GM12891 (cell line): ENCODE results near the gene DNM3.

Source experiments
- POLR2A ChIP-seq: IDR thresholded peaks from 2 replicates; pipeline ENCODE4 v1.6.1; 2011; ENCODE audit warnings: low read depth, low read length, control low read depth
- POLR2AphosphoS5 ChIP-seq: IDR thresholded peaks from 2 replicates; pipeline ENCODE4 v1.6.1; 2011; ENCODE audit warnings: low read depth, low read length, control low read depth
- SPI1 ChIP-seq: IDR thresholded peaks from 2 replicates; pipeline ENCODE4 v1.6.1; 2011; ENCODE audit warnings: low read depth, low read length, control low read depth

DNA sequence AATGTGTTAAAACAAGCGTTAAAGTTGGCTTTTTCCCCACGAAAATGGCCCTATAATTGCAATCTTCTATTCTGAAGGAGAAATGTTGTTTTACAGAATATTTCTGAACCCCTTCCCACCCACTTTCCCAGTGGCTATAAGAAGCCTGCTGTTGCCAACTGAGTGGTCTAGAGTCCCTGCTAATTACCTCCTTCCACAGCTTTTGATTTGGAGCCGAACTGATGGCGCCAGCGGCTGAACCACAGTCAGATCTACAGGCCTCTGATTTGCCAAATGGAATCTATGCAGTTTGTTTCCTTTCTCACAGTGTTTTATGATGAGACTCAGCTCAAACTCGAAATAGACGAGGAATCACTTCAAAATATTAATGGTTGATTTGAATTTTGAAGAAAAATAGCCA is 503.1 kb downstream of the DNM3 start:
- TF ChIP-seq POLR2AphosphoS5 (no peak), SPI1 (no peak), POLR2A (no peak)
